Retinal pigment epithelial cell (primary cell): ENCODE data around the gene UBE2R2.
"Not testable (repeated sequence)": the region's sequence is repeated elsewhere in the genome, so short reads cannot be mapped to it uniquely, and the experiment has no call there.

Experiments
- DNase-seq: peaks from one replicate; pipeline ENCODE4 v3.0.0-alpha.2; 2010; ENCODE audit warnings: low read depth
- H3K4me3 ChIP-seq: 2 replicates; pipeline ENCODE4 v1.5.1; 2011; ENCODE audit warnings: mild to moderate bottlenecking, low read length, control low read depth, moderate library complexity
- CTCF ChIP-seq: conservative IDR thresholded peaks from 2 replicates; pipeline ENCODE4 v1.5.1; 2011; ENCODE audit warnings: low read depth, low read length, control low read depth, inconsistent platforms

Gene UBE2R2

DNA sequence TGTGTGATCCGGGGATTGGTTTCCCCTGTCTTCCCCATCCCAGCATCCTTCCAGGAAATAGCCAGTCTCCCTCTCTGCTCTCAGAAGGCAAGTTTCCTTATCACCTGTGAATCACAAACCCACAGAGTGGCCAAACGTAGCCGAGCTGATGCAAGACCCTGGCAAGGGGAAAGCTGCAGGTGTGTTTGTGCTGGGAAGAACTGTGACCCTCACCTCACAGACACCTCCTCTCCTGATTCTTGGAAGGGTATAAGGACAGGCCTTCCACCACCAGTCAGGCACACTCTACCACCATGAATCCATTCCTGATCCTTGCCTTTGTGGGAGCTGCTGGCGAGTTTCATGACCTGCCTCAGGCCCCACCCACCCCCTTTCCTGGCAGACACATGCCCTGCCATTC lies 21.7 kb upstream of the UBE2R2 start, which contains the start of gene PRSS3:
Gene PRSS3, plus strand, starts transcription at position 281 of the 400 bp plus-strand sequence. Its CDS starts 13 bp downstream, at position 294.
- TF ChIP-seq CTCF = no peak
- H3K4me3 ChIP-seq = no peak within 1 kb of the TSS
- no peak for DNase-seq

- DNase-seq = no peak
- no peak overlapping the region for H3K4me3 ChIP-seq
- no peak for TF ChIP-seq CTCF
These were observed 21.1 kb upstream of the UBE2R2 start for GRCh38 chr9:33795819-33796218.

DNA sequence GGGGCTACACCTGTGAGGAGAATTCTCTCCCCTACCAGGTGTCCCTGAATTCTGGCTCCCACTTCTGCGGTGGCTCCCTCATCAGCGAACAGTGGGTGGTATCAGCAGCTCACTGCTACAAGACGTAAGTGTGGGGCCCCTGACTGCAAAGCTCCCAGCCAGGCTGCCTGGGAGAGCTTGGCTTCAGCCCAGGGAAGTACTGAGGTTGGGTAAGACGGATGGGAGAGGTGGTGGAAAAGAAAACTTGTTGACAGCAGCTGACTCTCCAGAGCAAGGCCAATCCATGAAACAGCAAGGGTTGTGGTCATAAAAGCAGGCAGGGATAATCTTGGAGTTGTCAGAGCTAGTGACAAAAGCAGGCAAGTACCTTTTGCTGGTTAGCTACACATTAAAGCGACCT lies 20.3 kb upstream of the UBE2R2 start:
- DNase-seq, H3K4me3 ChIP-seq: not testable (repeated sequence)

DNA sequence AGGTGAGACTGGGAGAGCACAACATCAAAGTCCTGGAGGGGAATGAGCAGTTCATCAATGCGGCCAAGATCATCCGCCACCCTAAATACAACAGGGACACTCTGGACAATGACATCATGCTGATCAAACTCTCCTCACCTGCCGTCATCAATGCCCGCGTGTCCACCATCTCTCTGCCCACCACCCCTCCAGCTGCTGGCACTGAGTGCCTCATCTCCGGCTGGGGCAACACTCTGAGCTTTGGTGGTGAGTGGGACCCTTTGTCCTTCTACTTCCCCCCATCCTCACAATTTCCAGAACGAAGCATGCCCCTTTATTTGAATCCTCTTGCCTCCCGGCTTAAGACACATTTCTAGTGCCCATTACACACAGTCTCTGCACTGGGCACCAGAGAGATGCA lies 19.1 kb upstream of the UBE2R2 start:
- H3K4me3 ChIP-seq = no peak overlapping the region
- TF ChIP-seq CTCF = no peak
- DNase-seq = no peak

DNA sequence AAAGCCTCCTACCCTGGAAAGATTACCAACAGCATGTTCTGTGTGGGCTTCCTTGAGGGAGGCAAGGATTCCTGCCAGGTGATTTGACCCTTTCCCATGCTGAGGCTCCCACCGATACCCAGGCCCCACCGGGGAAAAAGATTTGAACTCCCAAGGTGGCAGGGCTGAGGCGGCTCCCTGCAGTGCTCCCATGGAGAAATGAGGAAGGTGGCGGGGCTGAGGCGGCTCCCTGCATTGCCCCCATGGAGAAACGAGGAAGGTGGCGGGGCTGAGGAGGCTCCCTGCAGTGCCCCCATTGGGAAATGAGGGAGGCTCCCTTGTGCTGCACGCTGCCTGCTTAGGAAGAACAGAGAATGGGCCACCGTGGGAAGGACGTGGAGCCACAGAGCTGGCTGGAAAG lies 18.4 kb upstream of the UBE2R2 start:
- TF ChIP-seq CTCF = no peak
- no peak for DNase-seq

DNA sequence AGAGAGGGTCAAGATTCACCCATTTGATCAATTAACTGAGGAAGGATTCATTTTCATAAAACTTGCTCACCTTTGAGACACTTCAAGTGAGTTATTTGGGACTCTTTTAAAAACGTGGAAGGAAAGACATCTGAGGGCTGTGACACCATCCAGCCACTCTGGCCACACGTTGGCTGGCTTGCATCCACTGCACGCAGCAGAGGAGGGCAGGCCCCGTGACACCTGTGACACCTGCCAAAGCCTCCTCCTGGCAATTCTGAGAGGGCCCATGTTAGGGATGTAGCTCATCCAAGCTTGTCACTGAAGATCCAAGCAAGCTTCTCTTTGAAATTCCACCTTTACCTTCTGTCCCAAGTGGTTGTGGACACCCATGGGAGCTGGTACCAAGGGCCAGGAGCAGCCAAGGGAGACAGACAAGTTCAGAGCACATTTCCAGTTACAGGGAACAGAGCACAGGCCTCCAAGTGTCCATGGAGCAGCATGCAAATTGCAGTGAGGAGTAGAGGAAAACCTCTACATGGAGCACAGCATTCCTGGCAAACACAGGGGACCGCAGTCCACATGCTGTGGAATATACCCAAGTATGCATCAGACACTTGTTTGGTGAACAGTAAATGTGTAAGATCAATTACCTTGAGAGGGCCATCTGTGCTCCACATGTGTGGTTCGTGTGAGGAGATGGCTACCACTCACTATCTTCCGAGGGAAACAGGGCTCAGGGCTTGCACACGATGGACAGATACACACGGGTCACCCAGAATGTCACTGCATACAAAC lies 16.8 kb upstream of the UBE2R2 start:
- DNase-seq = no peak

More for the DNA sequence above, 18.4 kb upstream of the UBE2R2 start:
- no peak overlapping the region for H3K4me3 ChIP-seq

DNA sequence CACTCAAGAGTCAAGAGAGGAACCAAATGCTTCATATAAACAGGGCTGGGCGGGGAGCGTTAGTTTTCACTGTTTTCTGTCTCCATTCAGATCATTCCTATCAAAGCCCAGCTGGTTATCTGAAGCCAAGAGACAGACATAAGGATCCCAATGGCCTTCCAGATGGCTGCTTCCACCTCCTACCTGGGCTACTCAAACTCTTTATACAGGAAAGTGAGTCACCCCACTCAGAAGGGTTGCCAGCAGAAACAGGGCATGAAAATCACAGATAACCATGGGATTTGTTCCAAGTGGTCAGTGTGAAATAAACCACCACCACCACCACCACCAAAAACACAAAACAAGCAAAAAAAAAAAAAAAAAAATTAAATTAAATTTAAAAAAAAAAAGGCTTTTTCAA lies 16.1 kb upstream of the UBE2R2 start:
- no peak for DNase-seq
- TF ChIP-seq CTCF = no peak
- no peak overlapping the region for H3K4me3 ChIP-seq

More for the DNA sequence above, 16.8 kb upstream of the UBE2R2 start:
- no peak for TF ChIP-seq CTCF
- no peak overlapping the region for H3K4me3 ChIP-seq

- DNase-seq = not testable (repeated sequence)
These were observed 14.9 kb upstream of the UBE2R2 start for GRCh38 chr9:33801943-33802500.

DNA sequence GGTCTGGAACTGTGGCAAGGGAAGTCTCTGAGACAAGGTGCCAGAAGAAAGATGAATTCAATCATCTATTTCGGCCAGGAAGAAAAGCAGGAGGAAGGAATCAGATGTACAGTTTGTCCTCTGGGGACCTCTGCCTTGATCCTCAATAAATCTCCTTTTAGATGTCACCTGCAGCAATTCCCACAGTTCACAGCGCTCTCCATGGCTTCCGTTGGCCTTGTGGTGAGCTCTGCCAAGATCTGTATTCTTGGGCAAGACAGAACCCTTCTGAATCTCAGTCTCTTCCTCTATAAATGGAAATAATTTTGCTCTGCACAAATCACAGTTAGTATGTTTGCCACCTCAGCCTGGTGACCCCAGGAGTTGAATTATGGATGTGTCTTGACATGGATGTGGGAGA lies 12.8 kb upstream of the UBE2R2 start:
- not testable (repeated sequence) for DNase-seq, H3K4me3 ChIP-seq

More at GRCh38 chr9:33801943-33802500, 14.9 kb upstream of the UBE2R2 start:
- not testable (repeated sequence) for H3K4me3 ChIP-seq

GRCh38 chr9:33807156-33807555 lies 9.8 kb upstream of the UBE2R2 start:
- H3K4me3 ChIP-seq, DNase-seq: not testable (repeated sequence)

GRCh38 chr9:33808979-33809322 lies 8.0 kb upstream of the UBE2R2 start:
- not testable (repeated sequence) for DNase-seq

More at GRCh38 chr9:33808979-33809322, 8.0 kb upstream of the UBE2R2 start:
- H3K4me3 ChIP-seq = not testable (repeated sequence)
